ENCODE results near the gene RNF113B.

The RNF113B gene

GRCh38 chr13:98143157-98143553, 33.9 kb downstream of the RNF113B start:
- H3K9me3 Mint-ChIP-seq, result no peaks in the 10 kb centered on the region
- H3K4me3 Mint-ChIP-seq, result no peak overlapping the region
- no peak for DNase-seq (ENCODE audit: low spot score in 2 of 2)
- ATAC-seq, result no peak
- no peak overlapping the region for H3K27ac Mint-ChIP-seq
- H3K36me3 Mint-ChIP-seq, result no peaks in the 10 kb centered on the region
- H3K4me1 Mint-ChIP-seq, result peaks cover 6% of the 10 kb centered on the region

DNA sequence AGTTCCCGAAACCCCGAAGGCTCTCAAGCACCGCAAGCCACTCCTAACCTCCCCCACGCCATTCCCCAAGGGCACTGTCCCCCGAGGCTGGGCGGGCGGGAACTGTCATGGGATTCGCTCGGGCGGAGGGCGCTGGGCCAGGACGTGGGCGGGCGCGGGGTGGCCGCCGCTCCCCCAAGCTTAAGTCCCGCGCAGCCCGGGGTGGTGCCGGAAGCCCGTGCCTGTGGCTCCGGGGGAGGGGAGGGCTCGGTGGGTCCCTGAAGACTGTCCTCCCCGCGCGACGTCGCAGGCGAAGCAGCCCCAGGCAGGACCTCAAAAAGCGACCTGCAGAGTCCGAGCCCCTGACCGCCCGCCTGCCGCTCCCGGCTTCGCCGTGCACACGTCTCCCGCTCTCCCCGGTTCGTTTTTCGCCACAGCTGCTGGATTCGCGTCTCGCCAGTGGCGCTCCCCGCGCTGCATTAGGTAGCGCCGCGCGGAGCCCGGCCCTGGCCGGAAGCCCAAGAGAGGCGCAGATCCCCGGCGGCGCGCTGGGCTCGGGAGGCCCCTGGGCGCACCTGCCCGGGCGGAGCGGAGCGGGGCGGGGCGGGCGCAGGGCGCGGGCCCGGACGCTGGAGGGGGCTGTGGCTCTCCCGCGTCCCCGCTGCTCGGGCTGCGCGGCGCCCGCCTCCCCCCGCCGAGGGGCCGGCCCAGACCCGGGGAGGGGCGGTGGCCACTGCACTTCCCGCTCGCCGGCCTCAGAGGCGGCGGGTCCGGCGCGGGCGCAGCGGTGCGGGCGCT, 34.5 kb downstream of the RNF113B start, which contains the start of gene FARP1:
FARP1 (plus strand) TSS at position 715 of the 777 bp plus-strand sequence. CDS start 70,149 bp downstream, outside the sequence.
- Mint-ChIP-seq H3K27ac (no peak within 1 kb of the TSS), H3K4me3 (peak within 1 kb of the TSS; percentile 47), H3K4me1 (peaks cover 6% of the 10 kb centered on the region), H3K36me3 (no peaks in the 10 kb centered on the region), H3K9me3 (no peaks in the 10 kb centered on the region)
- ATAC-seq (peak; percentile 77), DNase-seq (ENCODE audit: low spot score in 2 of 2) (peak; percentile 8 to 50)

- peak in 1 of 2 donors; percentile 48 for DNase-seq (ENCODE audit: low spot score in 2 of 2)
- peak; percentile 11 for ATAC-seq
- Mint-ChIP-seq H3K27ac (no peak overlapping the region), H3K36me3 (no peaks in the 10 kb centered on the region), H3K4me1 (peaks cover 6% of the 10 kb centered on the region), H3K9me3 (no peaks in the 10 kb centered on the region), H3K4me3 (peak overlapping the region; percentile 47)
Measured at GRCh38 chr13:98141509-98142379, 35.3 kb downstream of the RNF113B start.

DNA sequence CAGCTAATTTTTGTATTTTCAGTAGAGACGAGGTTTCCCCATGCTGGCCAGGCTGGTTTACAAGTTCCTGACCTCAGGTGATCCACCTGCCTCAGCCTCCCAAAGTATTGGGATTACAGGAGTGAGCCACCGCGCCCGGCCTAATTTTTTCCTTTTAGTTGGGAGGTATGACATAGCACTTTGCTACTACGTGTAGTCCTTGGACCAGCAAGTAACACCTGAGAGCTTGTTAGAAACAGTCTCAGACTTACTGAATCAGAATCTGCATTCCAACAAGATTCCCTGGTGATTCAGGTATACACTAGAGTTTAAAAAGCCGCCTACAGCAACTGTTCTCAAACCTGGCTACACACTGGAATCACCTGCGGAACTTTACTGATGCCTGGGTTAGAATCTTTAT, 36.0 kb downstream of the RNF113B start:
- Mint-ChIP-seq H3K9me3 (no peaks in the 10 kb centered on the region), H3K27ac (no peak overlapping the region), H3K36me3 (no peaks in the 10 kb centered on the region), H3K4me1 (peaks cover 6% of the 10 kb centered on the region), H3K4me3 (no peak overlapping the region)
- DNase-seq (ENCODE audit: low spot score in 2 of 2) (no peak), ATAC-seq (no peak)

- H3K4me1 Mint-ChIP-seq, result no peaks in the 10 kb centered on the region
- DNase-seq (ENCODE audit: low spot score in 2 of 2) (no peak), ATAC-seq (no peak)
- H3K36me3 Mint-ChIP-seq, result no peaks in the 10 kb centered on the region
- H3K27ac Mint-ChIP-seq, result no peak overlapping the region
- H3K9me3 Mint-ChIP-seq, result no peaks in the 10 kb centered on the region
- H3K4me3 Mint-ChIP-seq, result no peak overlapping the region
Measured at GRCh38 chr13:98134901-98135300, 42.2 kb downstream of the RNF113B start.

- no peak for DNase-seq (ENCODE audit: low spot score in 2 of 2)
- ATAC-seq, result no peak
- Mint-ChIP-seq H3K9me3 (peaks cover 2% of the 10 kb centered on the region), H3K4me1 (no peaks in the 10 kb centered on the region), H3K27ac (no peak overlapping the region), H3K36me3 (no peaks in the 10 kb centered on the region), H3K4me3 (no peak overlapping the region)
Measured at GRCh38 chr13:98133946-98134345, 43.1 kb downstream of the RNF113B start.

DNA sequence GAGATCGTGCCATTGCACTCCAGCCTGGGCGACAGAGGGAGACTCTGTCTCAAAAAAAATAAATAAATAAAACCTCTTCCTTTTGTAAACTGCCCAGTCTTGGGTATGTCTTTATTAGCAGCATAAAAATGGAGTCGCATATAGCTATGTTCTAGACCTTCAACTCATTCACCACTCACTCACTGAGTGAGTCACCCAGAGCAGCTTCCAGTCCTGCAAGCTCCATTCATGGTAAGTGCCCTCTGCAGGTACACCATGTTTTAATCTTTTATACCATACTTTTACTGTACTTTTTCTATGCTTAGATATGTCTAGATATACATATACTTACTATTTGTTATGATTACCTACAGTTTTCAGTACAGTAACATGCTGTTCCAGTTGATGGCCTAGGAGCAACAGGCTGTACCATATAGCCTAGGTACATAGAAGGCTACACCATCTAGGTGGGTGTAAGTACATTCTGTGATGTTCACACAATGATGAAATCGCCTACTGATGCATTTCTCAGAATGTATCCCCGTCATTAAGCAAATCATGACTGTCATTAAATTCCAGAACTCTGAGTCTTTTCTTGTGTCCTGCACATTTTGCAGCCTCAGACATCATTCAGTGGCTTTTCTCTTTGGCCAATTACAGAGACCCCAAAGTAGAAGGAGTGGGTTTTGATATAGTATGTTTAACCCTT, 47.9 kb downstream of the RNF113B start:
- peaks cover 7% of the 10 kb centered on the region for H3K9me3 Mint-ChIP-seq
- no peak for ATAC-seq
- H3K4me3 Mint-ChIP-seq, result no peak overlapping the region
- no peaks in the 10 kb centered on the region for H3K4me1 Mint-ChIP-seq
- DNase-seq (ENCODE audit: low spot score in 2 of 2), result no peak
- no peak overlapping the region for H3K27ac Mint-ChIP-seq
- no peaks in the 10 kb centered on the region for H3K36me3 Mint-ChIP-seq
